Measurements from ENCODE around the gene CCDC88B. TPM values are rescaled to one million over a fixed set of nuclear protein-coding genes. Genes with fewer than 3 reads are reported as not detected.
A peak's percentile ranks its signal among the peaks of the same experiment; 100 is the strongest.

CCDC88B gene
- total RNA-seq, 2 donors from 2014 or later: 15.0 to 52.2 TPM

DNA sequence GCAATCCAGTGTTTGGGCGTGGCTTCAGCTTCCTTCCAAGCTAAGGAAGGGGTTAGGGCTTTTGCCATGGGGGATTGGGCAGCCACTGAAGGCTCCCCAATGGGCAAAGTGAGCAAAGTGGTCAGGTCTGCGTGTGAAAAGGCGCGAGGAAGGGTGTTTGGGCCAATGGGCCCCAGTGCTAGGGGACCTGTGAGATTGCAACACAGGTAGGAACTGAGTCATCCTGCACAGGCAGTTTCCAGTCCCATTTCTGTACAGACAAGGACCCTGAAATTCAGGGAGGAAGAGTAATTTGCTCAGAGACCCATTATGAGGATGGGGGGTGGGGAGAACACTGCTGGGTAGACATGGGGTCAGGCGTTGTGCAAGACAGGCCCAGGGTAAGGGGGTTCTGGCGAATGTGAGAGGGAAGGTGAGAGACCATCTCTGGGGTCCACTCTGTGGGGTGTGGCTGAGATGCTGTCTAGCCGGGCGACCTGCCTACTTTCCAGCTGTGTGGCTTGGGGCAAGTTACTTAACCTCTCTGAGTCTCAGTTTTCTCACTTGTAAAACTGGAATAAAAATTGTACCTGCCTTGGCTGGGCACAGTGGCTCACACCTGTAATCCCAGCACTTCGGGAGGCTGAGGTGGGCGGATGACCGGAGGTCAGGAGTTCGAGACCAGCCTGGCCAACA lies 7.3 kb downstream of the CCDC88B start:
- DNase-seq: no peak
- TF ChIP-seq, protein P1, sequence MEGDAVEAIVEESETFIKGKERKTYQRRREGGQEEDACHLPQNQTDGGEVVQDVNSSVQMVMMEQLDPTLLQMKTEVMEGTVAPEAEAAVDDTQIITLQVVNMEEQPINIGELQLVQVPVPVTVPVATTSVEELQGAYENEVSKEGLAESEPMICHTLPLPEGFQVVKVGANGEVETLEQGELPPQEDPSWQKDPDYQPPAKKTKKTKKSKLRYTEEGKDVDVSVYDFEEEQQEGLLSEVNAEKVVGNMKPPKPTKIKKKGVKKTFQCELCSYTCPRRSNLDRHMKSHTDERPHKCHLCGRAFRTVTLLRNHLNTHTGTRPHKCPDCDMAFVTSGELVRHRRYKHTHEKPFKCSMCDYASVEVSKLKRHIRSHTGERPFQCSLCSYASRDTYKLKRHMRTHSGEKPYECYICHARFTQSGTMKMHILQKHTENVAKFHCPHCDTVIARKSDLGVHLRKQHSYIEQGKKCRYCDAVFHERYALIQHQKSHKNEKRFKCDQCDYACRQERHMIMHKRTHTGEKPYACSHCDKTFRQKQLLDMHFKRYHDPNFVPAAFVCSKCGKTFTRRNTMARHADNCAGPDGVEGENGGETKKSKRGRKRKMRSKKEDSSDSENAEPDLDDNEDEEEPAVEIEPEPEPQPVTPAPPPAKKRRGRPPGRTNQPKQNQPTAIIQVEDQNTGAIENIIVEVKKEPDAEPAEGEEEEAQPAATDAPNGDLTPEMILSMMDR (IDR thresholded peaks at IDR 0.05): no peak
- intact Hi-C loops (cut with DNase I): no loop called here

GRCh38 chr11:64348383-64349024 lies 8.5 kb downstream of the CCDC88B start:
- no peak for DNase-seq
- peak overlapping the region in 1 of 2 donors; percentile 26 for H3K9ac ChIP-seq (ENCODE audit: low read depth in 2 of 2, low read length in 2 of 2)
- H3K4me3 ChIP-seq: no peak overlapping the region
- H3K9me3 ChIP-seq: no peaks in the 10 kb centered on the region
- H3K27ac ChIP-seq: no peak overlapping the region
- H3K36me3 ChIP-seq: no peaks in the 10 kb centered on the region
- no peaks in the 10 kb centered on the region for H3K4me1 ChIP-seq
- TF ChIP-seq, protein P1 (IDR thresholded peaks at IDR 0.05): no peak
- no peaks in the 10 kb centered on the region for H3K27me3 ChIP-seq
- intact Hi-C loops (cut with DNase I): no loop called here

More for the DNA sequence above, 7.3 kb downstream of the CCDC88B start:
- H3K27ac ChIP-seq: no peak overlapping the region
- H3K36me3 ChIP-seq: no peaks in the 10 kb centered on the region
- no peak overlapping the region for H3K9ac ChIP-seq (ENCODE audit: low read depth in 2 of 2, low read length in 2 of 2)
- H3K9me3 ChIP-seq: no peaks in the 10 kb centered on the region
- H3K4me1 ChIP-seq: no peaks in the 10 kb centered on the region
- H3K4me3 ChIP-seq: no peak overlapping the region
- no peaks in the 10 kb centered on the region for H3K27me3 ChIP-seq

- Histone ChIP-seq H3K4me1 (no peaks in the 10 kb centered on the region), H3K27ac (no peak overlapping the region), H3K9me3 (no peaks in the 10 kb centered on the region), H3K36me3 (no peaks in the 10 kb centered on the region), H3K27me3 (no peaks in the 10 kb centered on the region), H3K9ac (ENCODE audit: low read depth in 2 of 2, low read length in 2 of 2) (no peak overlapping the region), H3K4me3 (no peak overlapping the region)
- TF ChIP-seq, protein P1 (IDR thresholded peaks at IDR 0.05): no peak
- intact Hi-C loops (cut with DNase I): no loop called here
- DNase-seq: no peak
Measured at GRCh38 chr11:64349025-64349387, 9.0 kb downstream of the CCDC88B start.

- Histone ChIP-seq H3K4me1 (no peaks in the 10 kb centered on the region), H3K9ac (ENCODE audit: low read depth in 2 of 2, low read length in 2 of 2) (no peak overlapping the region), H3K9me3 (no peaks in the 10 kb centered on the region), H3K27me3 (no peaks in the 10 kb centered on the region), H3K27ac (no peak overlapping the region), H3K36me3 (no peaks in the 10 kb centered on the region), H3K4me3 (no peak overlapping the region)
- TF ChIP-seq, protein P1 (IDR thresholded peaks at IDR 0.05): no peak
- intact Hi-C loops (cut with DNase I): no loop called here
- DNase-seq: no peak
Measured at GRCh38 chr11:64349404-64349803, 9.4 kb downstream of the CCDC88B start.

GRCh38 chr11:64351136-64351631 lies 11.2 kb downstream of the CCDC88B start:
- peaks cover 6% of the 10 kb centered on the region for H3K4me1 ChIP-seq
- H3K27ac ChIP-seq: no peak overlapping the region
- no peak overlapping the region for H3K9ac ChIP-seq (ENCODE audit: low read depth in 2 of 2, low read length in 2 of 2)
- DNase-seq: no peak
- TF ChIP-seq, protein P1 (IDR thresholded peaks at IDR 0.05): no peak
- intact Hi-C loops (cut with DNase I): no loop called here
- no peaks in the 10 kb centered on the region for H3K36me3 ChIP-seq
- H3K4me3 ChIP-seq: no peak overlapping the region
- H3K9me3 ChIP-seq: no peaks in the 10 kb centered on the region
- H3K27me3 ChIP-seq: no peaks in the 10 kb centered on the region

Measured in colonic mucosa (tissue), 4 donors.